Mesodermal cell (in vitro differentiated cells): ENCODE results near the gene HTRA1.
A peak's percentile ranks its signal among the peaks of the same experiment; 100 is the strongest.

Experiments
- H3K27ac ChIP-seq: 2 replicates; pipeline ENCODE4 v1.7.0; 2013; ENCODE audit warnings: mild to moderate bottlenecking, low read depth, low read length, moderate library complexity; ENCODE audit not compliant: severe bottlenecking
- H3K36me3 ChIP-seq: 2 replicates; pipeline ENCODE4 v1.7.1; 2013; ENCODE audit warnings: mild to moderate bottlenecking, low read length, moderate library complexity; ENCODE audit not compliant: control insufficient read depth, insufficient read depth
- H3K4me1 ChIP-seq: one replicate; pipeline ENCODE4 v1.7.1; 2013; ENCODE audit warnings: mild to moderate bottlenecking, low read length; ENCODE audit not compliant: insufficient read depth, control insufficient read depth, poor library complexity, severe bottlenecking
- H3K4me3 ChIP-seq: 2 replicates; pipeline ENCODE4 v1.7.0; 2013; ENCODE audit warnings: low read length, control low read depth, mild to moderate bottlenecking; ENCODE audit not compliant: insufficient read depth, poor library complexity, severe bottlenecking; ENCODE audit errors: extremely low read depth
- H3K9me3 ChIP-seq: 2 replicates; pipeline ENCODE4 v1.7.1; 2013; ENCODE audit warnings: mild to moderate bottlenecking, low read length, moderate library complexity; ENCODE audit not compliant: control insufficient read depth
- WGBS, 2 experiments: methylation state at CpG; one replicate each; pipeline ENCODE4 v1.1.5; 2013; ENCODE audit warnings: missing lambda C conversion rate in 2 of 2; ENCODE audit not compliant: insufficient coverage in 2 of 2; 5-methylcytosine and 5-hydroxymethylcytosine counted together

HTRA1 gene

DNA sequence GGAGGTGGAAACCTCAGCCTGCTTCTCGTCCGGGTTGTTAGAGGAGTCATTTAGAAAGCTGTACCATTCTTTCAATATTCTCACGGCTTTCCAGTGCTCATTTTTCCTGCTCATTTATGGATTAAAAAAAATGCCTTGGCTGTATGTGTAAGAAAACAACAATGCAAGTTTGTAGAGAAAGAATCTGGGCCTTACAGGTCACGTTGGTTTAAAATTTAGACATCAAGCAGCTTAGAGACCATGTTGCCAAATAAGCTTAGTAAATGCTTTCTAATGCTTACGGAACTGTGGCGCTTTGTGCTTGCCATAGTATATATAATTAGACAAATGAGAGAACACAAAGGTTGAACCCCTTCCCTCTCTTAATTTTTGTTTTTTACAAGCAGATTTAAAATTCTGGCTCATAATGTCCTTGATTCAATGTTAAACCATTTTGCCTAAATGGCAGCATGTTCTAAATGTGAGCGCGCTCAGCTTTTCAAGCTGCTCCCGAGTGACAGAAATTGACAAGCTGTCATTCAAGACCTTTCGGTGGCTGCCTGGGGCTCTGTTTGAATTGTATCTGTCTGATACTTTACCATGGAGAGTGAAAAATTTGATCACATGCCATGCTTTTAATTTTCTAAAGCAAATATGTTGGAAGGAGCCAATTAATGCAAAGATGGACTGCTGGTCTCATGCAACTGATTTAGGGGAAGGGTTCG is 5.8 kb upstream of the HTRA1 start:
- Histone ChIP-seq H3K27ac (no peak overlapping the region), H3K36me3 (no peaks in the 10 kb centered on the region), H3K4me3 (no peak overlapping the region), H3K9me3 (no peaks in the 10 kb centered on the region), H3K4me1 (peaks cover 14% of the 10 kb centered on the region)
- 92 to 96% methylated on average over 5 of the region's 11 CpGs for WGBS, 2 experiments

DNA sequence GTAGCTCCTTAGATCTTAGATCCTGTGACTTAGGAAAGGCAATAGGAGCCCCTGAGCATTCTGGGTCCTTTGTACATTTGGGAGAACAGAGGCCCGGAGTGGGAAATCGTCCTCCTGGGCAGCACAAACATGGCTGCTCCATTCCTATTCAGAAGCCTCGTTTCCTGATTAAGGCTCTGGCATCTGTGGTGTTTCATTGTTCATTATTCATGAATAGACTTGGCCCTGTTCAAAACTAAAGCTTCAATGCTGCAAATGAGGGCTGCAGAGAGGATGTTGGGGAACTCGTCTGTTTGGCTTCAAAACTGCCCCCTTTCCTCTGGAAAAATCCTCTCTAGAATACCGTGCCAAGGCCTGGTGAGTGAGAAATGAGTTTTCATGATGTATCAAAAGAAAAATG is 3.4 kb upstream of the HTRA1 start:
- peaks cover 13% of the 10 kb centered on the region for H3K4me1 ChIP-seq
- H3K36me3 ChIP-seq = no peaks in the 10 kb centered on the region
- no peak overlapping the region for H3K27ac ChIP-seq
- H3K4me3 ChIP-seq = no peak overlapping the region
- H3K9me3 ChIP-seq = no peaks in the 10 kb centered on the region
- WGBS, 2 experiments = 93 to 96% methylated on average over 3 to 4 of the region's 5 CpGs

DNA sequence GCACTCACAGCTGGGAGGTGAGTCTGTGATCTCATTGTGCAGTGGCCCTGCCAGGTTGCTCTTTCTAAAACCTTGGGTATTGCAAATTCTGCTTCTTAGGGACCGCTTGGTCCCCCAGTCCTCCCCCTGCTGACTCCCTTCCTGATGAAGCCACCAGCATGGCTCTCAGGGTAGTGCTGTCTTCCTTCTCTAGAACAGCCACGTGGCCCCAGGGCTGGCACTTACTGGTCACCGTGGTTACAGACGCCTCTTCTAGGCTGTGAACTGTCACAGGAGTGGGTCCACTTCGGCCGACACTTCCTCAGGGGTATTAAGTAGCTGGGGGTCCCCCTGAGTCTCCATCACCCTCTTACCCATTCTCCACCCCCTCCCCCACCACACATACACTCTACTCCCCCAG is 2.7 kb upstream of the HTRA1 start:
- no peak overlapping the region for H3K27ac ChIP-seq
- no peak overlapping the region for H3K4me3 ChIP-seq
- peaks cover 13% of the 10 kb centered on the region for H3K4me1 ChIP-seq
- 74 to 90% methylated on average over 4 of the region's 6 CpGs for WGBS, 2 experiments
- no peaks in the 10 kb centered on the region for H3K9me3 ChIP-seq
- no peaks in the 10 kb centered on the region for H3K36me3 ChIP-seq

DNA sequence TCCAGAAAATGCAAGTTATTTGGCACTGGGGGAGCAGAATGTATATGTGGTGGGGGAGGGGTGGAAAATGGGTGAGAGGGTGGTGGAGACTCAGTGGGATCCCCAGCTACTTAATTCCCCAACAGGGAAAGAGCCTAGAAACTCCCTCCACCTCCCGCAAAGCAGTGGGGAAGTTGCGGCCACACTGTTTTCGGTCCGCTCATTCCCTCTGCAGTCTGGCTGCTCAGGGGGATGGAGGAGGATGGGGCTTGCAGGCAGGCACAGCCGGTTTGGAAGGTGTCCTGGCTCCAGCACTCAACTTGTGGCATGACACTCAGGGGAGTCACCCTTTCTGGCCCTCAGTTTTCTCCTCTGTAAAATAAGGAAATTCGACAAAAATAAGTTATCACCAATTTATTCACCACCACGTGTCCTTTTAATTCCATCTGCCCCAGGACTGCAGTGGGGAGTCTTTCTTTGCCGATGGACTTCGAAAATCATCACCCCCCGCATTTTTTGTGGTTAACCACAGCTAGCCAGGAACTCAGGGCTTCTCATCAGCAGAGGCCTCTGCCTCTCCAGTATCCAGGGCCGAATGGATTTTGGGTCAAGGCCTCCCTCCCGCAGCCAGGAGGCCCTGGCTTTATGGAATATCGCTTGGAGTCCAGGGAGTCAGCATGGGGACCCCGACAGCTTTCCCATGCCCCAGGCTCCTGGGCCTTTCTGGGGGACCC is 1.6 kb upstream of the HTRA1 start:
- Histone ChIP-seq H3K4me1 (peaks cover 13% of the 10 kb centered on the region), H3K9me3 (no peaks in the 10 kb centered on the region), H3K27ac (no peak overlapping the region), H3K4me3 (no peak overlapping the region), H3K36me3 (no peaks in the 10 kb centered on the region)
- WGBS, 2 experiments = 66 to 70% methylated on average over 10 to 13 of the region's 14 CpGs

DNA sequence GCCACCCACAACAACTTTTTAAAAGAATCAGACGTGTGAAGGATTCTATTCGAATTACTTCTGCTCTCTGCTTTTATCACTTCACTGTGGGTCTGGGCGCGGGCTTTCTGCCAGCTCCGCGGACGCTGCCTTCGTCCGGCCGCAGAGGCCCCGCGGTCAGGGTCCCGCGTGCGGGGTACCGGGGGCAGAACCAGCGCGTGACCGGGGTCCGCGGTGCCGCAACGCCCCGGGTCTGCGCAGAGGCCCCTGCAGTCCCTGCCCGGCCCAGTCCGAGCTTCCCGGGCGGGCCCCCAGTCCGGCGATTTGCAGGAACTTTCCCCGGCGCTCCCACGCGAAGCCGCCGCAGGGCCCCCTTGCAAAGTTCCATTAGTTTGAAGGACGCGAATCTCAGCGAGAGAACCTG is 461 bp upstream of the HTRA1 start:
- Histone ChIP-seq H3K36me3 (peaks cover 6% of the 10 kb centered on the region), H3K9me3 (no peaks in the 10 kb centered on the region), H3K4me3 (peak overlapping the region; percentile 39), H3K4me1 (peaks cover 13% of the 10 kb centered on the region), H3K27ac (no peak overlapping the region)
- WGBS, 2 experiments = 4 to 5% methylated on average over 31 to 40 of the region's 40 CpGs

DNA sequence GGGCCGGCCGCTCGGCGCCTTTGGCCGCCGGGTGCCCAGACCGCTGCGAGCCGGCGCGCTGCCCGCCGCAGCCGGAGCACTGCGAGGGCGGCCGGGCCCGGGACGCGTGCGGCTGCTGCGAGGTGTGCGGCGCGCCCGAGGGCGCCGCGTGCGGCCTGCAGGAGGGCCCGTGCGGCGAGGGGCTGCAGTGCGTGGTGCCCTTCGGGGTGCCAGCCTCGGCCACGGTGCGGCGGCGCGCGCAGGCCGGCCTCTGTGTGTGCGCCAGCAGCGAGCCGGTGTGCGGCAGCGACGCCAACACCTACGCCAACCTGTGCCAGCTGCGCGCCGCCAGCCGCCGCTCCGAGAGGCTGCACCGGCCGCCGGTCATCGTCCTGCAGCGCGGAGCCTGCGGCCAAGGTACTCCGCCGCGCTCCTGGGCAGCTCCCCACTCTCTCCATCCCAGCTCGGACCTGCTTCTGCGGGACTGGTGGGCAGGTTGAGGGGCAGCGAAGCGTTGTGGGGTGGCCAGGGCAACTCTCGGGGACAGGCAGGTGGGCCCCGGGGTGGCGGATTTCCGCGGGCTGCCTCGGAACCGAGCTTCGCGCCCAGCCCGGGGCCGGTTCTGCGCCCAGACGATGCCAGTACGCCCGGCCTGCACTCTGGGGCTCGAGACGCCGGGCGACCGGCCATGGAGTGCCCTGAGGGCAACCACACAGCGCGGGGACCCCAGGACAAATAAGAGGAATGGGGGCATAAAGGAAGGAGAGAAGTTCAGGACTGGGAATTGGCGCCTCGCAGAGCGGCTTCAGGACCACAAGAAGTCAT is 578 bp downstream of the HTRA1 start:
- H3K27ac ChIP-seq = no peak overlapping the region
- H3K4me1 ChIP-seq = peaks cover 13% of the 10 kb centered on the region
- H3K4me3 ChIP-seq = peak overlapping the region; percentile 49
- WGBS, 2 experiments = 1% methylated on average over 62 to 70 of the region's 95 CpGs
- no peaks in the 10 kb centered on the region for H3K9me3 ChIP-seq
- H3K36me3 ChIP-seq = peaks cover 6% of the 10 kb centered on the region

DNA sequence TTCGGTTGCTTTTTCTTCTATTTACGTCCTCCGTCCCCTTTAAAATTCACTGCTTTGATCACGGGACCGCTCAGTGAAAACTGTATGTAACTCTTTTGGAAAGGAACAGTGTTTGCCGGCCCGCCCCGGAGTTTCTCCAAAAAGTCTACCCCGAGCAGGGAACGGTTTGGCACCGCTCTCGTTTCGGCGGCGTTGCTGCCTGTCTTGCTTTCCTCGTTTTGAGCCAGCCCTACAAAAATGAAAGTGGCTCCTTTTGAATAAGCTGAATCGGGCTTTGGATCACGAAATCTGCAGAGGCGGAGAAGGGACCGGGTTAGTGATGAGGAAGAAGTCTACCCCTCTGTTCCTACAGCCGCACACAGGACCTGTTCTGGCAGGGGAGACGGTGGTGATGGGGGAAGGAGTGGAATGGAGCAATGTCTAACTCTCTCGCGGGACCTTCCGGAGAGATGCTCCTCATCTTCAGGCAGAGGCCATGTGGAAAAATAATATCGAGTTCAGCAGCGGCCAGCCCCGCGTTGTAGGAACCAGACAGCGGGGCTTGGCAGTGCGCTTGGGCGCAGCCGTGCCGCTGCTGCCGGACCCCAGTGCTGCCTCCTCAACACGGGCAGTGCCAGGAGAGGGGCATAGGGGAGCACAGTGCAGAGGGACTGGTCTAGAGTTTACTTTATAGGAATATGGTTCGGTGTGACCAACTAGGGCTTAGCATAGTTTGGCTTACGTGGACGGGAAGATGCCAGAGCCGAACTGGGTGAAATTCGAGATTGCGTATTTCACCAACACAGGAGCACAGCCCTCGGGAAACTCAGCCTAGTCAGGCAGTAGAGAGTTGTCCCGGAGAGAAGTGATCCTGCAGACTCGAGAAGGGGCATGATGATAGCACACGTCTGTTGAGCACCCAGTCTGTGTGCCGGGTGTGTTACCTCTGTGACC is 1.4 kb downstream of the HTRA1 start:
- H3K9me3 ChIP-seq = no peaks in the 10 kb centered on the region
- peaks cover 9% of the 10 kb centered on the region for H3K36me3 ChIP-seq
- WGBS, 2 experiments = 17 to 18% methylated on average over 43 to 46 of the region's 47 CpGs
- H3K4me3 ChIP-seq = peak overlapping the region; percentile 49
- no peak overlapping the region for H3K27ac ChIP-seq
- peaks cover 13% of the 10 kb centered on the region for H3K4me1 ChIP-seq

DNA sequence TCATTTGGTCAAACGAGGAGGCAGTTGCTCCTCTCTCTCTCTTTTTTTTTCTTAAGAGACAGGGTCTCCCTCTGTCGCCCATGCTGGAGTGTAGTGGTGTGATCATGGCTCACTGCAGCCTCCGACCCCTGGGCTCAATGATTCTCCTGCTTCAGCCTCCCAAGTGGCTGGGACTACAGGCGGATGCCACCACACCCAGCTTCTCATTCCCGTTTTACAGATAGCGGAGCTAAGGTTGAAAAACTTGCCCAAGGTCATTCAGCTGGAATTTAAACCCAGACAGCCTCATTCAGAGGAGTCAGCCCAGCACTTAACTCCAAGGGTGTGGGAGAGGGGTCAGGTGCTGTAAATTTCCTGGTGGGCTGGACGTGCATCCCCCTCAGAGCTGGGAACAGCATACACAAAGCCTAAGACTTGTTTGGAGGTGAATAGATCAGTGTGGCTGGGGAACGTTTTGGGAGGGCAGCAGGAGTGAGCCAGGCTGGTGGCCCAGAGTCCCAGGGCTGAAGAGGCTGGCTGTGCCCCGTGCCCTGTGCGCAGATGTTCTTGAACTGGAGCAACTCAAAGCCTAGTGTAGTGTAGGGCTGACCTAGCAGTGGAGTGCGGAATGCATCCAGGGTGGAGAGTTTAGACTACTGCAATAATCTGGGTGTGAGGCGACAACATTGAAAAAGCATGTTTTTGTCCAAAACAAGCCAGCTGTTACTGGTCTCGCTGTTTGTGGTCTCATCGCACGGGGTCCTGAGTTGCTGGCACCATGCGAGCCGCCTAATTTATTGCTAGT is 2.3 kb downstream of the HTRA1 start:
- H3K27ac ChIP-seq = no peak overlapping the region
- WGBS, 2 experiments = 86% methylated on average over 15 to 16 of the region's 17 CpGs
- H3K36me3 ChIP-seq = peaks cover 10% of the 10 kb centered on the region
- H3K4me1 ChIP-seq = peaks cover 15% of the 10 kb centered on the region
- H3K4me3 ChIP-seq = peak overlapping the region; percentile 49
- no peaks in the 10 kb centered on the region for H3K9me3 ChIP-seq

DNA sequence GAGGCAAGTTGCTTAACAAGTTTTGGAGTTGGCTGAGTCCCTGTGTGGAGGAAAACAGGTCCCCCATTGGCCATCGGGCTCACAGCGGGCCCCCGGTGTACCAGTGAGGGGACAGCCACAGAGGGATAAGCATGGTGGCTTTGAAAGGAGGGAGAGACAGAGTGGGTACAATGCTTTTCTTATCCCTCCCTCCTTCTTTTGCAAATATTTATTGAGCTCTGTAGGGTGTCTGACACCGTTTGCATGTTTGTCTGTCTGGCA is 2.8 kb downstream of the HTRA1 start:
- H3K36me3 ChIP-seq = peaks cover 10% of the 10 kb centered on the region
- no peak overlapping the region for H3K4me3 ChIP-seq
- H3K27ac ChIP-seq = no peak overlapping the region
- WGBS, 2 experiments = no CpG with 5 or more reads among the region's 4 CpGs
- H3K9me3 ChIP-seq = no peaks in the 10 kb centered on the region
- peaks cover 21% of the 10 kb centered on the region for H3K4me1 ChIP-seq

DNA sequence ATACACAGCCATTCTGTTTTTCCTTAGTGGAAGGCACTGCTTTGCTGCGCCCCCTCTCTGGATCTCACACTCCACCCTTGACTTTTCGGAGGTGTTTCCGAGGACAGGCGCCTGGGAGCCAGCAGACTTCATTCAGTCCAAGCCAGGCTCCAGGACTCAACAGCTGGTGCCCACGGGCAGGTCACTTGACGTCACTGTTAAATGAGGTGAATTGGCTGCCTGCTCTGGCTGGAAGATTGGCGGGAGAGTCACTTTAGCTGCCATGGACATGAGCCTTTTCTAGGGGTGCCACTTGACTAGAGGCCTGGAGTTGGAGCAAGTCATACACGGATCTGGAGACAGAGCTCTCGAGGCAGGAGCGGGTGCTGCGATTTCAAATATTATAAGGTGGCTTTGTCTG is 3.2 kb downstream of the HTRA1 start:
- peaks cover 10% of the 10 kb centered on the region for H3K36me3 ChIP-seq
- peaks cover 24% of the 10 kb centered on the region for H3K4me1 ChIP-seq
- no peak overlapping the region for H3K4me3 ChIP-seq
- H3K27ac ChIP-seq = no peak overlapping the region
- WGBS, 2 experiments = 92 to 96% methylated on average over 11 of the region's 11 CpGs
- H3K9me3 ChIP-seq = no peaks in the 10 kb centered on the region
